Measurements from ENCODE around the gene KCNMA1.

DNA sequence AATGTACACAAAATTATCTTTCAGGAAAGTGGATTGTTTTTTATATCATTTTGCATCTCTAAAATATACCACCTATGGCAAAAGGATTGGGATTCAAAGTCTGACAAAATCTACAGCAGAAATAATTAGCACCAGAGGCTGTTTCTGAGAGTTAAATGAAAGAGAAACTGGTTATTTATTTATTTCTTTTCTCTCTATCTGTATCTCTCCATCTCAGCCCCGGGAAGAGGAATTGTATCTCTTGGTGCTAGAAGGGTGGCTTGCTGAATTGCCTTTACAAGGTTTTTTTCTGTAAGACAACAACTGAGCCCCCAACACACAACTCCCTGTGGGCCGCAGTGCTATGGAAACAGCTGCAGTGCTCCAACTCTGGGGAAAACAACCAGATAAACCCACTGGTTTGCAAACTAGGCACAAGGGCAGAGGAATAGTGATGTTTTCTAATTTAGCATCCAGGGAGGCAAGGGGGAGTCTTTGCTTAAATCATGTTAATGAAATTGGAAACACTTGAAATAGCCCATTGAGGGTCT lies 249.0 kb downstream of the KCNMA1 start:
- TF ChIP-seq, protein P1, sequence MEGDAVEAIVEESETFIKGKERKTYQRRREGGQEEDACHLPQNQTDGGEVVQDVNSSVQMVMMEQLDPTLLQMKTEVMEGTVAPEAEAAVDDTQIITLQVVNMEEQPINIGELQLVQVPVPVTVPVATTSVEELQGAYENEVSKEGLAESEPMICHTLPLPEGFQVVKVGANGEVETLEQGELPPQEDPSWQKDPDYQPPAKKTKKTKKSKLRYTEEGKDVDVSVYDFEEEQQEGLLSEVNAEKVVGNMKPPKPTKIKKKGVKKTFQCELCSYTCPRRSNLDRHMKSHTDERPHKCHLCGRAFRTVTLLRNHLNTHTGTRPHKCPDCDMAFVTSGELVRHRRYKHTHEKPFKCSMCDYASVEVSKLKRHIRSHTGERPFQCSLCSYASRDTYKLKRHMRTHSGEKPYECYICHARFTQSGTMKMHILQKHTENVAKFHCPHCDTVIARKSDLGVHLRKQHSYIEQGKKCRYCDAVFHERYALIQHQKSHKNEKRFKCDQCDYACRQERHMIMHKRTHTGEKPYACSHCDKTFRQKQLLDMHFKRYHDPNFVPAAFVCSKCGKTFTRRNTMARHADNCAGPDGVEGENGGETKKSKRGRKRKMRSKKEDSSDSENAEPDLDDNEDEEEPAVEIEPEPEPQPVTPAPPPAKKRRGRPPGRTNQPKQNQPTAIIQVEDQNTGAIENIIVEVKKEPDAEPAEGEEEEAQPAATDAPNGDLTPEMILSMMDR (IDR thresholded peaks at IDR 0.05): no peak
- TF ChIP-seq POLR2A (IDR thresholded peaks at IDR 0.05): no peak
